ENCODE results near the gene SVBP. TPM values are rescaled to one million over a fixed set of nuclear protein-coding genes. Genes with fewer than 3 reads are reported as not detected.
"Not testable (repeated sequence)": the region's sequence is repeated elsewhere in the genome, so short reads cannot be mapped to it uniquely, and the experiment has no call there.

Gene SVBP
- 33.5 and 43.3 TPM in 2 replicates for total RNA-seq (2014; rRNA removed; shearing (Covaris generic))

DNA sequence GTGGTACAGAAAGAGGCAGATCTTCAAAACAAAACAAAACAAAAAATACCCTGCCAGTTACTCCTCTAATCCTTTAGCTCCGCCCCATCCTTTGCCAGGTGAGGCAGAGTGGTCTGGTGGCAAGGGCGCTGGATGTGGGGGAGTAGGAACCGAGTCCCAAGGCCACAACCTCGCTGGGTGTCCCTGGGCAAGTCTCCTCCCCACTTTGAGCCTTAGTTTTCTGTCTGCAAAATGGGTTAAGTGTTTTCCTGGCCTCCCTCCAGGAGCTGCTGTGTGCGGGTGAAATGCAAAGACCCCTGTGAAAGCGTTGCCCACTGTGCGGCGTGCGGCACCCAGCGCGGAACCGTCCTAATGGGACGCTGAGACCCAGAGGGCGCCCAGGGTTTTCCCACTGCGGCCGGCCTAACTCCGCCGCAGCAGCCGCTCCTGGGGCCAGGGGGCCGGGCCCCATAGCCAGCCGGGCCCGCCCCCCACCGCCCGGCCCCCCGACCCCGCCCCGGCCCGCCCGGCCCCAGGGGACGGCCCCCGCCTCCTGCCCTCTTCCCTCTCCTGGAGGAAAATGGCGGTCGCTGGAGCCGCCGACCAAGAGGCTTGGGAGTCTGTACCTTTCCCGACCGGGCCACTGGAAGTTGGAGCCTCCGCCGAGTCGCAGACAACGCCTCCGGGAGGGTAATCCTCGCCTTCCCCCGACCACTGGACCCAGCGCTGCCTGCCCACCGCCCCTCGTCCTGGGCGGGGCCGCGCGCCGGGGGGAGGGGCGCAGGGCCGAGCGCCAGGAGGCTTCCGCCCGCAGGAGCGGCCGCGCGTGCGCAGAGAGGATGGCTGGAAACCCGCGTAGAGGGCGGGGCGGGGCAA lies at the start of gene SVBP, which contains the start of gene ERMAP:
Gene SVBP, minus strand, starts transcription at position 813 of the 855 bp plus-strand sequence. CDS start 853 bp downstream, outside the sequence.
Gene ERMAP, plus strand, starts transcription at position 538 of the 855 bp plus-strand sequence. CDS start 13,327 bp downstream, outside the sequence.
- DNase-seq (ENCODE audit: low spot score): peak; percentile 77

DNA sequence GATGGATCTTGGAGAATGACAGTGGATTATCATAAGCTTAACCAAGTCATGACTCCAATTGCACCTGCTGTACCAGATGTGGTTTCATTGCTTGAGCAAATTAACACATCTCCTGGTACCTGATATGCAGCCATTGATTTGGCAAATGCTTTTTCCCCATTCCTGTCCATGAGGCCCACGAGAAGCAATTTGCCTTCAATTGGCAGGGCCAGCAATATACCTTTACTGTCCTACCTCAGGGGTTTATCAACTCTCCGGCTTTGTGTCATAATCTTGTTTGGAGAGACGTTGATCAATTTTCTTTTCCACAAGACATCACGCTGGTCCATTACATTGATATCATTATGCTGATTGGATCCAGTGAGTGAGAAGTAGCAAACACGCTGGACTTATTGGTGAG lies 49.4 kb upstream of the SVBP start:
- no peak for DNase-seq (ENCODE audit: low spot score)

DNA sequence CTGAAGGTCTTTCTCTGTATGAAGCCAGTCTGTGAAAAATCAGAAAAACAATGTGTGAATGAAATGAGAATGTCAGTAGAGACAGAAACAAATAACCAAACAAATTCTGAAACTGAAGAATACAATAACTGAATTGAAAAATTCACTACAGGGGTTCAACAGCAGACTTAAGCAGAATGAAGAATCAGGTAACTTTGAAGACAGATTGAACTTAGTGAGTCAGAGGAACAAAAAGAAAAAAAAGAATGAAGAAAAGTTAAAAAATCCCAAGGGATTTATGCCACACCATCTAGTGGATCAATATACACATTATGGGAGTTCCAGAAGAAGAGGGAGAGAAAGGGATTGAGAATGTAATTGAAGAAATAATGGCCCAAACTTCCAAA lies 43.8 kb upstream of the SVBP start:
- DNase-seq (ENCODE audit: low spot score): no peak

DNA sequence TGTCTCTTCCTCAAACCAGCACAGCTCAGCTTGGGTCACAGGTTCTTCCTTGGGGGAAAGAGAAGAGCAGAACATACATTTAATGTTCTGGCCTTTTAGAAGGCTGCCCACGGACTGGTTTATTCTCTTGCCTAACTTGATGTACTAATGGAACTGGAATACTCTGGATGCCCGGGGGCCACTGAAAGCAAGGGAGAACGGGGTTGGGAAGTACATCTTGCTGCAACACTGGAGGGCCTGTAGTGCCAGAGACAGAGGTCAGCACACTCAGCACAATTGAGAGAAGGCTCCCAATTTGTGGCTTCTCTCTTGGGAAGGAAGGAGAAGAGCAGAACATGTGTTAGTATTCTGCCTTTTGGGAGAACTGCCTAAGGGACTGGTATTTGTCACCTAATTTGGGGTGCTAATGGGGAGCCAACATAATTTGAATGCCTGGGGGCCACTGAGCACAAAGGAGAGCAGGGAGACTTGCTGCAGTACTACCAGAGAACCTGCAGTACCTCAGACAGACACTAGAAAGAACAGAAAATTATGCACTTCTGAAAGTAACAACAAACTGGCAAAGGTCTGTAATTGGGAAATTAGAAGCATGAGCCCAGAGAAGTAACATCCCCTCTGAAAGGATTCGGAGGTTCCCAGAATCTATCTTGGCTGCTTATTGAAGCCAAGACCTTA lies 43.3 kb upstream of the SVBP start:
- DNase-seq (ENCODE audit: low spot score): no peak

DNA sequence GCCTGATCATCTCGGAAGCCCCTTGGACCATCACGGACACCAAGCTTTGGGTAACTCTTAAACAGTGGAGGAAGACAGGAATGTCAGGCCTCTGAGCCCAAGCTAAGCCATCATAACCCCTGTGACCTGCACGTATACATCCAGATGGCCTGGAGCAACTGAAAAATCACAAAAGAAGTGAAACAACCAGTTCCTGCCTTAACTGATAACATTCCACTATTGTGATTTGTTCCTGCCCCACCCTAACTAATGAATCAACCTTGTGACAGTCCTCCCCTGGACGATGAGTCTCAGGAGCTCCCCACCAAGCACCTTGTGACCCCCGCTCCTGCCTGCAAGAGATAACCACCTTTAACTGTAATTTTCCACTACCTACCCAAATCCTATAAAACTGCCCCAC lies 42.2 kb upstream of the SVBP start:
- DNase-seq (ENCODE audit: low spot score): not testable (repeated sequence)

DNA sequence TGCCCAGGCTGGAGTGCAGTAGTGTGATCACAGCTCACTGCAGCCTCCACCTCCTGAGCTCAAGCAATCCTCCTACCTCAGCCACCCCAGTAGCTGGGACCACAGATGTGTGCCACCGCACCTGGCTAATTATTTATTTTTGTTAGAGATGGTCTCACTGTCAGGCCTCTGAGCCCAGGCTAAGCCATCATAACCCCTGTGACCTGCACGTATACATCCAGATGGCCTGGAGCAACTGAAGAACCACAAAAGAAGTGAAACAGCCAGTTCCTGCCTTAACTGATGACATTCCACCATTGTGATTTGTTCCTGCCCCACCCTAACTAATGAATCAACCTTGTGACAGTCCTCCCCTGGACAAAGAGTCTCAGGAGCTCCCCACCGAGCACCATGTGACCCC lies 39.4 kb upstream of the SVBP start:
- DNase-seq (ENCODE audit: low spot score): not testable (repeated sequence)

DNA sequence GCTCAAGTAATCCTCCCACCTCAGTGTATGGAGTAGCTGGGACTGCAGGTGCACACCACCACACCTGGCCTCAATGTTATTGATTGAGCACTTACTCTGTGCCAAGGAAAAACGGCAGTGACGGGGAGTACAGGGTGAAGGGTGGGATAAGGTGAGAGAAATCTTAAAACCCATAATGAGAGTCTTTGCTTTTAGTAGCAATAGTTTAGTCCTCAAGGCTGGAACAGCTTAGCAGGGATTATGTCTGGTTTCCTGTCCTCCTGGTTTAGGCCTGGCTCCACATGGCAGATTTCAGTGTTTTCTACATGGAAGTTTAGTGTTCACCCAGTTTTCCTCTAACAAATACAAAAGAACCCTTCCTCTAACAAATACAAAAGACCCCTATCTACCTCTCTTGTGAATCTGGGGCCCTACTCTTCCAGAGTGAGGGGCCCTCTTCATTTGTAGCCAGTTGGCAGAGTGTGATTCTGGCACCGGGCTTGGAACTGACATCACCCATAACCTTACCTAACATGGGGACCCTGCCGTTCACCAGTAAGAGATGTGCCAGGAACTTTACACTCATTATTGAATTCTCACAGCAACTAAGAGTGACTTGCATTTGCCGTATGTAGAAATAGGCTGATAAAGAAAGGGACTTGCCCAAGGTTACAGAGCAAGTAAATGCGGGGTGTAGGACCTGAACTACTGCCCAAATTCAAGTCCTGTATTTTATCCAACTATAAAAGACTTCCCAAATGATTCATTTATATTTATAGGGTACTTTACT lies 36.1 kb upstream of the SVBP start:
- no peak for DNase-seq (ENCODE audit: low spot score)

- DNase-seq (ENCODE audit: low spot score): no peak
These were observed 35.4 kb upstream of the SVBP start for GRCh38 chr1:42852608-42852980.

DNA sequence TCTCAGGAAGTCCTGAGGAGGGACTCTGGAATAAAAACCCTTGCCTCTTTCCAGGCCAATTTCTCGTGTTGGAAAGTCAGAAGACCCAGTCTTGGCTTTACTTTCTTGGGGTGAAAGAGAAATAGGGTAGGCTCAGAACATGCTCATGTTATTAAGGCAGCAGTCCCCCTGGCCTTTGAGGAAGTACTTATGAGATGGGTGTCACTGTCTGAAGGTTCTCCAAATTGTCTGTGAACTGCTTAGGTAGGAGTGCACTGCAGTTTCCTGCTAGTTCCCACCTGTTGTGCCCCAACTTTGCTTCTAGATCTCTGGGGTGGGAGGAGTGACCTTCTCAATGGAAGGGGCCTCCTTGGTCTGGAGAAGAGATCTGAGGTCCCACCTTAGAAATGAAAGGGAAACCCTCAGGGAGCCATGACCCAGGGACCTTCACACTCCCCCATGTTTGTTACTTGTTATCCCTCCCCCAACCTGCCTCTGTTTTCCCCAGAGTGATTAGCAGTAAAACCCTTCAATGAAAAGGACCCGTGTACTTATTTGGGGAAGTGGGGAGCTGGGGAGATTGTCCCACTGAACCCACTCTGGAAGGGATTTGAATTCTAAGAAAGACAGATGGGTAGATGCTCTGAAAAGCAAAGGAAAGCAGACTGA lies 34.9 kb upstream of the SVBP start:
- no peak for DNase-seq (ENCODE audit: low spot score)

- no peak for DNase-seq (ENCODE audit: low spot score)
These were observed 34.2 kb upstream of the SVBP start for GRCh38 chr1:42851420-42851819.

DNA sequence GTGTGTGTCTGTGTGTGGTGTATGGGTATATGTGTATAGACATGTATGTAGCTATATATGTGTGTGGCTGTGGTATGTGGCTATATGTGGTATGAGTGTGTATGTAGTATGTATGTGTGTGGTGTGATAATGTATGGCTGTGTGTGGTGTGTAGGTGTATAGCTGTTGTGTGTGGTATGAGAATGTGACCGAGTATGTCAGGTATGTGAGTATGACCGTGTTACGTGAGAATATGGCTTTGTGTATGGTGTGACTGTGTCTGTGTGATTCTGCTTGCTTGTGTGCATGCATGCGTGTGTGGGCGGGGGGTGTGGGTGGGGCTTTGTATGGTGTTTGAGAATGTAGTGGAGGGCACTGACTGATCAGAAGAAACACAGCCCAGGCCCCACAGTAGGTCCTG lies 32.7 kb upstream of the SVBP start:
- no peak for DNase-seq (ENCODE audit: low spot score)

DNA sequence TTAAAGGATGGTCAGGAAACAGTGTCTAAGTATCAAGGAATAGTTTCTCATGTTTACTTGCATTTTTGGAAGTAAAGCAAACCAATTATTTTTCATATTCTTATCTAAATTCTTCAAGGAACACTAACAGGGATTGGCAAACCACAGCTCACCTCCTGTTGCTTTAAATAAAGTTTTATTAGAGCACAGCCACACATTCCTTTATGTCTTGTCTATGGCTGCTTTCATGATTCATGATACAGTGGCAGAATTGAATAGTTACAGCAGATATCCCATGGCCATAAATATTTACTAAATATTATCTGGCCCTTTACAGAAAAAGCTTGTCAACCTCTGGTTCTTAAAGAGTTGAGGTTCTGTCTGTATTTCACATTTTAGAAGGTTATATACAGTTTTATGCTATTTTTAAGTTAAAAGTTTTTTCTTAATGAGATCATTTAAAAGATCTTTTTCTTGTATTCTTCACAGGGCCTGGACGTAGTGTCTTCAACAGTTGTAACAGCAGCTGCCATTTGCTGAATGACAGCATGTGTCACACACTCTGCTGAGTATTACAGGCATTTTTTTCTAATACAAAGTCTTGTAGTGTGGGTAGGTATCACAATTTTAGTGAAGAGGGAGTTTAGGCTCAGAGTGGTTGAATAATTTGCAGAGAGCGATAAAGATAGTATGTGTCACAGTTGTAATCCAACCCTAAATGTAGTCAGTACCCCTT lies 31.8 kb upstream of the SVBP start:
- no peak for DNase-seq (ENCODE audit: low spot score)

DNA sequence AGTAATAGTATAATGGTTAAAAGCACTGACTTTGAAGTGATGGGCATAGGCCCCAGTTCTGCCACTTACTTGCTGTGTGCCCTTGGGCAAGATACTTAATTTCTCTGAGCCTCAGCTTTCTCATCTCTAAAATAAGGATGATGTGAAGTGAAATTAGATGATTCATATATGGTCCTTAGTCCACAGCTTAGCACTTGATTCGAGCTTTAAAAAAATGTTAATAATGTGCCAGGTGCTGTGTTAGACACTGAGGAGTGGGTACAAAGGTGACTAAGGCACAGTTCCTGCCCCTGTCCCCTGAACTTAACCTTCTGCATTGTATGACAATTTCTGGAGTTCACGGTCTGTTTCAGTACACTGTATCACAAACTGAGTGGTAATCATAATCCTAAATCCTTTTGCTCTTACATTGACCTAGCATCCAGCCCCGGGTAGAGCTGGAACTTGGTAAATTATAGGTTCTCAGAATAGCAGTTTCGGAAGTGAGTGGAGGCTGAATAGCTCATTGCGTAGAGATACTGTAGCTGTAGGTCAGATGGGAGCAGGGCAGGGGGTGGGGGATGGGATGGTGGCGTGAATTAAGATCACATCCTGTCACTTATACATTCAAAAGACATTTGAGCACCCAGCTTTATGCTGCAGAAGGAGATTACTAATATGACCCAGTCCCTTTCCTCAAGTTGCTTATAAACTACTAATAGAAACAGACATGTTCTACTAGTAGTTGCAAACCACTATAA lies 30.7 kb upstream of the SVBP start:
- DNase-seq (ENCODE audit: low spot score): no peak

GRCh38 chr1:42847111-42847595 lies 30.0 kb upstream of the SVBP start:
- no peak for DNase-seq (ENCODE audit: low spot score)

- peak; percentile 99 for DNase-seq (ENCODE audit: low spot score)
These were observed 29.3 kb upstream of the SVBP start, which contains the start of gene ZNF691 for GRCh38 chr1:42846257-42847110. Gene ZNF691, plus strand, starts transcription at chr1:42846613. Its CDS starts 3,046 bp downstream, at chr1:42849659.

DNA sequence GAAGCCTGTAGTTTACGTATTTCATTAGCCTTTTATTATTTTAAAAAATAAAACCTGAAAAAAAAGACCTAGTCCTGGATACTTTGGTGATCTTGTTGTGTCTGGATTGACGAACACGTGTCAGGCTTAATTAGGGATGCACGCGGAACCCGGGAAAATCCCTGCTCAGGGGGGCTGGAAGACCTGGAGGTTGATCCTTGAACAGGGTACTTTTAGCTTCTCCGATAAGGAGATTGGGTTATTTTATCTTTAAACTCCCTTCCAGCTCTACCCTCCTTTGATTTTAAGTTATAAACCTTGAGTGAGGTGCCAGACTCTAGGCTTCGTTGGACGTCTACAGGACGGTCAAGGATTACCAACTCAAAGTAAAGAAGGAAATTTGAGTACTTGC lies 28.7 kb upstream of the SVBP start:
- no peak for DNase-seq (ENCODE audit: low spot score)

DNA sequence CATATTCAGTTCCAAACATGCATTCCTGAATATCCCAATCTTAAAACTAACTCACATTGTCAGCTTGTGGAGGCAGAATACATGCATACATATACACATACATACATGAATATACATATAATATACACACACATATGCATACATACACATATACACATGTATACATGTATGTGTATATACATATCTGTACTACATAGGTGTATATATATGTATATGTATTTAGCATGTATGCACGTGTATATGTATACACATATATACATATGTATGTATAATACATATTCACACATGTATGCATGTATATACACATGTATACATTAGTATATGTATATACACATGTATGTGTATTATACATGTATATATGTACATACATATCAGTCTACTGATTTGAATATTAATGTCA lies 28.0 kb upstream of the SVBP start:
- no peak for DNase-seq (ENCODE audit: low spot score)

DNA sequence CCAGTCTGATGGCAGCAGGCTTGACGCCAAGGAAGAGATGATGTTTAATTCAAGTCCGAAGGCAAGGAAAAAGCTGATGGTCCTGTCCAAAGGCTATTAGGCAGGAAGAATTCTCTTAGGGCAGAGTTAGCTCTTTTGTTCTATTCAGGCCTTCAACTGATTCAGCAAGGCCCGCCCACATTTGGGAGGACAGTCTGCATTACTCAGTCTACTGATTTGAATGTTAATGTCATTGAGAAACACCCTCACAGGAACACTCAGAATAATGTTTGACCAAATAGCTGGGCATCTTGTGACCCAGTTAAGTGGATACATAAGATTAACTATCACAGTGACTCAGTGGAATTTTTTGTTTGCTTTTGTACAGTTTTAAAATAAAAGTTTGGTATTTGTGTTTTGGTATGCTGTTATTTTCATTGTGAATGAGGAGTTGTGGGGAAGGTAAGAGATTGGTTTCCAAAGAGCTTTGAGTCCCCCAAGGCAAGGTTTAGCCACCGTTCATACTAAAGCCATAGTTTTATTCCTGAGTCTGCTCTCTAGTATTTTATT lies 27.5 kb upstream of the SVBP start:
- DNase-seq (ENCODE audit: low spot score): no peak
